HG02973 (cell line): Measurements from ENCODE around the gene SCEL.

Experiments used
- ATAC-seq: cut with Tn5 transposase; IDR thresholded peaks from one replicate; pipeline ENCODE4 v1.9.1; 2021; ENCODE audit warnings: moderate library complexity; ENCODE audit not compliant: unreplicated experiment

The SCEL gene

GRCh38 chr13:77519808-77520207 lies 15.7 kb upstream of the SCEL start:
- no peak for ATAC-seq

GRCh38 chr13:77521194-77521593 lies 14.3 kb upstream of the SCEL start:
- no peak for ATAC-seq

- no peak for ATAC-seq
These were observed 13.7 kb upstream of the SCEL start for GRCh38 chr13:77521595-77522367.

- ATAC-seq = no peak
These were observed 13.1 kb upstream of the SCEL start for GRCh38 chr13:77522444-77522843.

- ATAC-seq = no peak
These were observed 12.1 kb upstream of the SCEL start for GRCh38 chr13:77523386-77523785.

- no peak for ATAC-seq
These were observed 11.4 kb upstream of the SCEL start for GRCh38 chr13:77523834-77524728.

GRCh38 chr13:77528414-77528813 lies 7.1 kb upstream of the SCEL start:
- no peak for ATAC-seq

GRCh38 chr13:77528834-77529500 lies 6.5 kb upstream of the SCEL start:
- peak; percentile 76 for ATAC-seq

GRCh38 chr13:77529501-77529840 lies 6.0 kb upstream of the SCEL start:
- ATAC-seq = no peak

GRCh38 chr13:77530875-77531274 lies 4.6 kb upstream of the SCEL start:
- ATAC-seq = no peak

- no peak for ATAC-seq
These were observed 2.5 kb upstream of the SCEL start for GRCh38 chr13:77532983-77533382.

- ATAC-seq = no peak
These were observed 1.4 kb upstream of the SCEL start for GRCh38 chr13:77533875-77534788.

- ATAC-seq = no peak
These were observed 852 bp downstream of the SCEL start for GRCh38 chr13:77536358-77536757.

GRCh38 chr13:77537289-77537919 lies 1.9 kb downstream of the SCEL start:
- ATAC-seq = no peak

GRCh38 chr13:77543711-77544110 lies 8.2 kb downstream of the SCEL start:
- ATAC-seq = no peak

- ATAC-seq = no peak
These were observed 8.8 kb downstream of the SCEL start for GRCh38 chr13:77544355-77544754.

GRCh38 chr13:77544758-77545338 lies 9.3 kb downstream of the SCEL start:
- no peak for ATAC-seq

- no peak for ATAC-seq
These were observed 10.3 kb downstream of the SCEL start for GRCh38 chr13:77545626-77546412.

GRCh38 chr13:77548095-77548494 lies 12.6 kb downstream of the SCEL start:
- peak; percentile 82 for ATAC-seq
